HEK293 (cell line): ENCODE measurements around the gene C1QBP.

Experiments
- CTCF ChIA-PET: fragments of 350-600 bp; formaldehyde crosslinking; extraction: SDS; loops from one replicate; lab custom pipeline; 2021; ENCODE audit warnings: antibody characterized with exemption; lab: Yijun Ruan, JAX
- POLR2A ChIA-PET: fragments of 300-600 bp; formaldehyde crosslinking; extraction: SDS; loops from one replicate; lab custom pipeline; 2020; ENCODE audit warnings: antibody characterized with exemption, inconsistent platforms; lab: Yijun Ruan, JAX
- H3K27ac ChIP-seq: fragments of 200-500 bp; sonication (Bioruptor generic); 2 replicates; pipeline ENCODE4 v1.5.1; 2014; ENCODE audit warnings: low read depth, low read length, control low read depth, inconsistent platforms; ENCODE audit errors: extremely low read depth
- H3K36me3 ChIP-seq, 2 experiments: fragments of 200-500 bp in 1 of 2; sonication (Bioruptor generic) in 1 of 2; 1 replicate in 1 of 2; 2 replicates in 1 of 2; pipeline ENCODE4 v1.5.1; 2014 to 2017; ENCODE audit warnings: inconsistent platforms in 2 of 2, low read length in 2 of 2; ENCODE audit not compliant: control insufficient read depth in 2 of 2, insufficient read depth in 1 of 2
- H3K4me1 ChIP-seq: fragments of 200-500 bp; sonication (Bioruptor generic); 2 replicates; pipeline ENCODE4 v1.5.1; 2014; ENCODE audit warnings: mild to moderate bottlenecking, low read length, inconsistent platforms; ENCODE audit not compliant: control insufficient read depth, insufficient read depth
- H3K4me3 ChIP-seq: 2 replicates; pipeline ENCODE4 v1.5.1; 2011; ENCODE audit warnings: low read depth, mild to moderate bottlenecking, control low read depth, low read length, moderate library complexity
- H3K9me3 ChIP-seq: fragments of 200-500 bp; sonication (Bioruptor generic); 2 replicates; pipeline ENCODE4 v1.5.1; 2014; ENCODE audit warnings: low read depth, low read length, inconsistent platforms; ENCODE audit not compliant: control insufficient read depth, insufficient read depth
- KLF7 ChIP-seq: fragments of 450-650 bp; formaldehyde crosslinking; IDR thresholded peaks from 2 replicates; pipeline ENCODE4 v1.5.1; 2016; ENCODE audit warnings: missing biosample characterization, missing genetic modification characterization, borderline replicate concordance
- SALL2 ChIP-seq: fragments of 450-650 bp; formaldehyde crosslinking; IDR thresholded peaks from 2 replicates; pipeline ENCODE4 v1.5.0; 2017; ENCODE audit warnings: missing biosample characterization, mild to moderate bottlenecking, missing genetic modification characterization, borderline replicate concordance
- ZFP3 ChIP-seq: fragments of 450-650 bp; formaldehyde crosslinking; IDR thresholded peaks from 2 replicates; pipeline ENCODE4 v1.5.1; 2016; ENCODE audit warnings: low read depth, missing biosample characterization, missing genetic modification characterization
- ZNF146 ChIP-seq: fragments of 450-650 bp; formaldehyde crosslinking; IDR thresholded peaks from 2 replicates; pipeline ENCODE4 v1.5.1; 2016; ENCODE audit warnings: missing biosample characterization, missing genetic modification characterization
- ZNF184 ChIP-seq: fragments of 450-650 bp; IDR thresholded peaks from 2 replicates; pipeline ENCODE4 v1.5.1; 2018; ENCODE audit warnings: missing biosample characterization, mild to moderate bottlenecking, missing genetic modification characterization
- ZNF202 ChIP-seq: fragments of 450-650 bp; formaldehyde crosslinking; IDR thresholded peaks from 2 replicates; pipeline ENCODE4 v1.5.1; 2016; ENCODE audit warnings: missing biosample characterization, missing genetic modification characterization, borderline replicate concordance
- ZNF23 ChIP-seq: fragments of 450-650 bp; formaldehyde crosslinking; IDR thresholded peaks from 2 replicates; pipeline ENCODE4 v1.5.1; 2016; ENCODE audit warnings: missing biosample characterization, missing genetic modification characterization, borderline replicate concordance
- ZNF24 ChIP-seq: fragments of 450-650 bp; formaldehyde crosslinking; IDR thresholded peaks from 2 replicates; pipeline ENCODE4 v1.5.1; 2016; ENCODE audit warnings: missing biosample characterization, missing genetic modification characterization
- ZNF274 ChIP-seq, 2 experiments: fragments of 200-500 bp in 1 of 2; fragments of 450-650 bp in 1 of 2; sonication (Bioruptor generic) in 1 of 2; formaldehyde crosslinking in 1 of 2; IDR thresholded peaks; 2 replicates each; pipeline versions ENCODE4 v1.5.1 to v1.6.1; 2014 to 2016; ENCODE audit warnings: borderline replicate concordance in 1 of 2, inconsistent platforms in 1 of 2, low read length in 1 of 2, missing biosample characterization in 1 of 2, missing genetic modification characterization in 1 of 2
- ZNF335 ChIP-seq: fragments of 450-650 bp; formaldehyde crosslinking; conservative IDR thresholded peaks from 2 replicates; pipeline ENCODE4 v1.5.1; 2016; ENCODE audit warnings: missing biosample characterization, missing genetic modification characterization
- ZNF416 ChIP-seq: fragments of 450-650 bp; formaldehyde crosslinking; IDR thresholded peaks from 2 replicates; pipeline ENCODE4 v1.5.1; 2016; ENCODE audit warnings: missing biosample characterization, missing genetic modification characterization
- ZNF514 ChIP-seq: fragments of 450-650 bp; formaldehyde crosslinking; IDR thresholded peaks from 2 replicates; pipeline ENCODE4 v1.5.1; 2016; ENCODE audit warnings: missing biosample characterization, missing genetic modification characterization
- ZNF654 ChIP-seq: fragments of 450-650 bp; formaldehyde crosslinking; IDR thresholded peaks from 2 replicates; pipeline ENCODE4 v1.5.1; 2016; ENCODE audit warnings: low read depth, missing biosample characterization, missing genetic modification characterization
- ZNF660 ChIP-seq: fragments of 450-650 bp; IDR thresholded peaks from 2 replicates; pipeline ENCODE4 v1.5.1; 2018; ENCODE audit warnings: missing biosample characterization, mild to moderate bottlenecking, missing genetic modification characterization
- TF ChIP-seq, protein P1 (sequence below): fragments of 450-650 bp; formaldehyde crosslinking; IDR thresholded peaks from 2 replicates; pipeline ENCODE4 v1.5.1; 2016; ENCODE audit warnings: missing biosample characterization, missing genetic modification characterization
- TF ChIP-seq, protein P2 (sequence below): fragments of 450-650 bp; formaldehyde crosslinking; IDR thresholded peaks from 2 replicates; pipeline ENCODE4 v1.5.1; 2016; ENCODE audit warnings: missing biosample characterization, missing genetic modification characterization
- TF ChIP-seq, protein P3 (sequence below): fragments of 450-650 bp; formaldehyde crosslinking; IDR thresholded peaks from 2 replicates; pipeline ENCODE4 v1.5.1; 2016; ENCODE audit warnings: missing biosample characterization, missing genetic modification characterization, borderline replicate concordance
- TF ChIP-seq, protein P4 (sequence below): fragments of 450-650 bp; formaldehyde crosslinking; IDR thresholded peaks from 2 replicates; pipeline ENCODE4 v1.5.1; 2016; ENCODE audit warnings: missing biosample characterization, missing genetic modification characterization, borderline replicate concordance
- TF ChIP-seq, protein P5 (sequence below): fragments of 450-650 bp; formaldehyde crosslinking; IDR thresholded peaks from 2 replicates; pipeline ENCODE4; 2016; ENCODE audit warnings: missing biosample characterization, missing genetic modification characterization

Gene C1QBP

DNA sequence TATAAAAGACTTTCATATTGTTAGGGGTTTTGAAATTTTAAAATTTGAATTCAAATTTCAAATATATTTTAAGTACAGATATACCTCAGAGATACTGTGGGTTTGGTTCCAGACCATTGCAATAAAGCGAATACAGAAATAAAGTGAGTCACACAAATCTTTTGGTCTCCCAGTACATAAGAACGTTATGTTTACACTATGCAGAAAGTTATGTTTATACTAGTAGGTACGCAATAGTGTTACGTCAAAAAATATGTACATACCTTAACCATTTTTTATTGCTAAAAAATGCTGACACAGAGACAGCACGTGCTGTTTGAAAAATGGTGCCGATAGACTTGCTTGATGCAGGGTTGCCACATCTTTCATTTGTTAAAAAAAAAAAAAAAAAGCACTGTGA lies 39.2 kb downstream of the C1QBP start:
- peaks cover 84 to 94% of the 10 kb centered on the region in 2 experiments for H3K36me3 ChIP-seq
- H3K4me3 ChIP-seq = no peak overlapping the region
- POLR2A ChIA-PET = no interaction called here
- H3K9me3 ChIP-seq = no peaks in the 10 kb centered on the region
- H3K27ac ChIP-seq = no peak overlapping the region
- TF ChIP-seq KLF7 (tag by site-specific recombination) = no peak
- no peak for TF ChIP-seq ZNF660 (tag by site-specific recombination)
- TF ChIP-seq ZNF654 (tag by site-specific recombination) = no peak
- TF ChIP-seq SALL2 (tag by site-specific recombination) = no peak
- no peak for TF ChIP-seq ZNF202 (tag by site-specific recombination)
- TF ChIP-seq, protein P1, sequence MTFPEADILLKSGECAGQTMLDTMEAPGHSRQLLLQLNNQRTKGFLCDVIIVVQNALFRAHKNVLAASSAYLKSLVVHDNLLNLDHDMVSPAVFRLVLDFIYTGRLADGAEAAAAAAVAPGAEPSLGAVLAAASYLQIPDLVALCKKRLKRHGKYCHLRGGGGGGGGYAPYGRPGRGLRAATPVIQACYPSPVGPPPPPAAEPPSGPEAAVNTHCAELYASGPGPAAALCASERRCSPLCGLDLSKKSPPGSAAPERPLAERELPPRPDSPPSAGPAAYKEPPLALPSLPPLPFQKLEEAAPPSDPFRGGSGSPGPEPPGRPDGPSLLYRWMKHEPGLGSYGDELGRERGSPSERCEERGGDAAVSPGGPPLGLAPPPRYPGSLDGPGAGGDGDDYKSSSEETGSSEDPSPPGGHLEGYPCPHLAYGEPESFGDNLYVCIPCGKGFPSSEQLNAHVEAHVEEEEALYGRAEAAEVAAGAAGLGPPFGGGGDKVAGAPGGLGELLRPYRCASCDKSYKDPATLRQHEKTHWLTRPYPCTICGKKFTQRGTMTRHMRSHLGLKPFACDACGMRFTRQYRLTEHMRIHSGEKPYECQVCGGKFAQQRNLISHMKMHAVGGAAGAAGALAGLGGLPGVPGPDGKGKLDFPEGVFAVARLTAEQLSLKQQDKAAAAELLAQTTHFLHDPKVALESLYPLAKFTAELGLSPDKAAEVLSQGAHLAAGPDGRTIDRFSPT = no peak
- no peak for TF ChIP-seq ZNF146 (tag by site-specific recombination)
- TF ChIP-seq, protein P2, sequence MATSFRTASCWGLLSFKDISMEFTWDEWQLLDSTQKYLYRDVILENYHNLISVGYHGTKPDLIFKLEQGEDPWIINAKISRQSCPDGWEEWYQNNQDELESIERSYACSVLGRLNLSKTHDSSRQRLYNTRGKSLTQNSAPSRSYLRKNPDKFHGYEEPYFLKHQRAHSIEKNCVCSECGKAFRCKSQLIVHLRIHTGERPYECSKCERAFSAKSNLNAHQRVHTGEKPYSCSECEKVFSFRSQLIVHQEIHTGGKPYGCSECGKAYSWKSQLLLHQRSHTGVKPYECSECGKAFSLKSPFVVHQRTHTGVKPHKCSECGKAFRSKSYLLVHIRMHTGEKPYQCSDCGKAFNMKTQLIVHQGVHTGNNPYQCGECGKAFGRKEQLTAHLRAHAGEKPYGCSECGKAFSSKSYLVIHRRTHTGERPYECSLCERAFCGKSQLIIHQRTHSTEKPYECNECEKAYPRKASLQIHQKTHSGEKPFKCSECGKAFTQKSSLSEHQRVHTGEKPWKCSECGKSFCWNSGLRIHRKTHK (tag by site-specific recombination) = no peak
- no peak for TF ChIP-seq ZNF335 (tag by site-specific recombination)
- no peak for TF ChIP-seq ZNF274 (IDR thresholded peaks at IDR 0.05; ENCODE audit: low read length)
- TF ChIP-seq ZNF274 (tag by site-specific recombination; IDR thresholded peaks at IDR 0.05; ENCODE audit: borderline replicate concordance) = no peak
- TF ChIP-seq ZNF23 = no peak
- no peak for TF ChIP-seq ZFP3
- TF ChIP-seq ZNF514 (tag by site-specific recombination) = no peak
- TF ChIP-seq, all 188 proteins: peak for 0
- no peaks in the 10 kb centered on the region for H3K4me1 ChIP-seq
- CTCF ChIA-PET = interaction anchor here (0.6 to 0.9 kb wide), 2 partner anchors 10 to 39 kb away, joined by 3 to 4 read pairs; no protein-coding TSS in a partner anchor

DNA sequence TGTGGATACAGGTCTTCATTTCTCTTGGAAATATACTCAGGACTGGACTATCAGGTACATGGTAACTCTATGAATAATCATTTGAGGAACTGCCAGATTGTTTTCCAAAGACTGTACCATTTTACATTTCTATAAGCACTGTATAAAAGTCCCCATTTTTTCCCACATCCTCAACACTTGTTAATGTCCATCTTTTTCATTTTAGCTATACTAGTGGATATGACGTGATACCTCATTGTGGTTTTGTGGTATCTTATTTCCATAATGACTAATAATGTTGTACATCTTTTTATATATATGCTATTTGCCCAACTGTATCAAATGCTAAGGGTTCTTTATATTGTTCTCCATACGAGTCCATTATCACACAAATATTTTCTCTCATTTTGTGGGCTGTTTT lies 42.3 kb downstream of the C1QBP start:
- H3K4me1 ChIP-seq = no peaks in the 10 kb centered on the region
- TF ChIP-seq ZNF184 (tag by site-specific recombination) = peak; percentile 97
- TF ChIP-seq, protein P3, sequence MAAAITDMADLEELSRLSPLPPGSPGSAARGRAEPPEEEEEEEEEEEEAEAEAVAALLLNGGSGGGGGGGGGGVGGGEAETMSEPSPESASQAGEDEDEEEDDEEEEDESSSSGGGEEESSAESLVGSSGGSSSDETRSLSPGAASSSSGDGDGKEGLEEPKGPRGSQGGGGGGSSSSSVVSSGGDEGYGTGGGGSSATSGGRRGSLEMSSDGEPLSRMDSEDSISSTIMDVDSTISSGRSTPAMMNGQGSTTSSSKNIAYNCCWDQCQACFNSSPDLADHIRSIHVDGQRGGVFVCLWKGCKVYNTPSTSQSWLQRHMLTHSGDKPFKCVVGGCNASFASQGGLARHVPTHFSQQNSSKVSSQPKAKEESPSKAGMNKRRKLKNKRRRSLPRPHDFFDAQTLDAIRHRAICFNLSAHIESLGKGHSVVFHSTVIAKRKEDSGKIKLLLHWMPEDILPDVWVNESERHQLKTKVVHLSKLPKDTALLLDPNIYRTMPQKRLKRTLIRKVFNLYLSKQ = no peak
- no peaks in the 10 kb centered on the region for H3K9me3 ChIP-seq
- ChIA-PET CTCF (interaction anchor here (0.6 to 1.3 kb wide), 2 partner anchors 43 to 69 kb away, joined by 3 read pairs; partner anchors contain the start of gene C1QBP), POLR2A (no interaction called here)
- H3K27ac ChIP-seq = no peak overlapping the region
- no peak overlapping the region for H3K4me3 ChIP-seq
- peaks cover 83 to 92% of the 10 kb centered on the region in 2 experiments for H3K36me3 ChIP-seq

DNA sequence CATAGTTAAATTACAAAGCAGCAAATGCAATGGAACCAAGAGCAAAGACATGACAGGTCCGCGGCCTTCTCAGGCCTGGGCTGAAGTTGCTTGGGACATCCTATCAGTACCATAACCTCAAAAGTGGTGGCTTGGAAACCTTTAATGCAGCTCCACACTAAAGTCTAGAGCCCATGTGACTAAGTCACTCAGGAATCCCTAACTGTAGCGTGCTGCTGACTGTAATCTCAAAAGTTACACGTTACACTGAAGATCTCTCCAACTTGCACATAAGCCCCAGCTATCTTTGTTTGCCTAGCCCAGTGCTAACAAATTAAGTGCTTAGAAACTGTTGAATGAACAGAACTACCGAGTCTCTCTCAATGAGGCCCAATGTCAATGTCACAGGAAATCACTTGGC lies 47.3 kb downstream of the C1QBP start:
- Histone ChIP-seq H3K9me3 (no peaks in the 10 kb centered on the region), H3K27ac (no peak overlapping the region), H3K4me3 (no peak overlapping the region), H3K36me3 (peaks cover 75 to 88% of the 10 kb centered on the region in 2 experiments), H3K4me1 (no peaks in the 10 kb centered on the region)
- POLR2A ChIA-PET = no interaction called here
- CTCF ChIA-PET = interaction anchor here (1.3 kb wide), 1 partner anchor 94 kb away, joined by 4 read pairs; no protein-coding TSS in a partner anchor
- TF ChIP-seq, protein P4, sequence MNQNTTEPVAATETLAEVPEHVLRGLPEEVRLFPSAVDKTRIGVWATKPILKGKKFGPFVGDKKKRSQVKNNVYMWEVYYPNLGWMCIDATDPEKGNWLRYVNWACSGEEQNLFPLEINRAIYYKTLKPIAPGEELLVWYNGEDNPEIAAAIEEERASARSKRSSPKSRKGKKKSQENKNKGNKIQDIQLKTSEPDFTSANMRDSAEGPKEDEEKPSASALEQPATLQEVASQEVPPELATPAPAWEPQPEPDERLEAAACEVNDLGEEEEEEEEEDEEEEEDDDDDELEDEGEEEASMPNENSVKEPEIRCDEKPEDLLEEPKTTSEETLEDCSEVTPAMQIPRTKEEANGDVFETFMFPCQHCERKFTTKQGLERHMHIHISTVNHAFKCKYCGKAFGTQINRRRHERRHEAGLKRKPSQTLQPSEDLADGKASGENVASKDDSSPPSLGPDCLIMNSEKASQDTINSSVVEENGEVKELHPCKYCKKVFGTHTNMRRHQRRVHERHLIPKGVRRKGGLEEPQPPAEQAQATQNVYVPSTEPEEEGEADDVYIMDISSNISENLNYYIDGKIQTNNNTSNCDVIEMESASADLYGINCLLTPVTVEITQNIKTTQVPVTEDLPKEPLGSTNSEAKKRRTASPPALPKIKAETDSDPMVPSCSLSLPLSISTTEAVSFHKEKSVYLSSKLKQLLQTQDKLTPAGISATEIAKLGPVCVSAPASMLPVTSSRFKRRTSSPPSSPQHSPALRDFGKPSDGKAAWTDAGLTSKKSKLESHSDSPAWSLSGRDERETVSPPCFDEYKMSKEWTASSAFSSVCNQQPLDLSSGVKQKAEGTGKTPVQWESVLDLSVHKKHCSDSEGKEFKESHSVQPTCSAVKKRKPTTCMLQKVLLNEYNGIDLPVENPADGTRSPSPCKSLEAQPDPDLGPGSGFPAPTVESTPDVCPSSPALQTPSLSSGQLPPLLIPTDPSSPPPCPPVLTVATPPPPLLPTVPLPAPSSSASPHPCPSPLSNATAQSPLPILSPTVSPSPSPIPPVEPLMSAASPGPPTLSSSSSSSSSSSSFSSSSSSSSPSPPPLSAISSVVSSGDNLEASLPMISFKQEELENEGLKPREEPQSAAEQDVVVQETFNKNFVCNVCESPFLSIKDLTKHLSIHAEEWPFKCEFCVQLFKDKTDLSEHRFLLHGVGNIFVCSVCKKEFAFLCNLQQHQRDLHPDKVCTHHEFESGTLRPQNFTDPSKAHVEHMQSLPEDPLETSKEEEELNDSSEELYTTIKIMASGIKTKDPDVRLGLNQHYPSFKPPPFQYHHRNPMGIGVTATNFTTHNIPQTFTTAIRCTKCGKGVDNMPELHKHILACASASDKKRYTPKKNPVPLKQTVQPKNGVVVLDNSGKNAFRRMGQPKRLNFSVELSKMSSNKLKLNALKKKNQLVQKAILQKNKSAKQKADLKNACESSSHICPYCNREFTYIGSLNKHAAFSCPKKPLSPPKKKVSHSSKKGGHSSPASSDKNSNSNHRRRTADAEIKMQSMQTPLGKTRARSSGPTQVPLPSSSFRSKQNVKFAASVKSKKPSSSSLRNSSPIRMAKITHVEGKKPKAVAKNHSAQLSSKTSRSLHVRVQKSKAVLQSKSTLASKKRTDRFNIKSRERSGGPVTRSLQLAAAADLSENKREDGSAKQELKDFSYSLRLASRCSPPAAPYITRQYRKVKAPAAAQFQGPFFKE (tag by site-specific recombination) = no peak
- TF ChIP-seq, protein P5, sequence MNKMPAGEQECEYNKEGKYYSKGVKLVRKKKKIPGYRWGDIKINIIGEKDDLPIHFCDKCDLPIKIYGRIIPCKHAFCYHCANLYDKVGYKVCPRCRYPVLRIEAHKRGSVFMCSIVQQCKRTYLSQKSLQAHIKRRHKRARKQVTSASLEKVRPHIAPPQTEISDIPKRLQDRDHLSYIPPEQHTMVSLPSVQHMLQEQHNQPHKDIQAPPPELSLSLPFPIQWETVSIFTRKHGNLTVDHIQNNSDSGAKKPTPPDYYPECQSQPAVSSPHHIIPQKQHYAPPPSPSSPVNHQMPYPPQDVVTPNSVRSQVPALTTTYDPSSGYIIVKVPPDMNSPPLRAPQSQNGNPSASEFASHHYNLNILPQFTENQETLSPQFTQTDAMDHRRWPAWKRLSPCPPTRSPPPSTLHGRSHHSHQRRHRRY (tag by site-specific recombination) = no peak
- TF ChIP-seq ZNF24 = no peak
- TF ChIP-seq ZNF416 (tag by site-specific recombination) = no peak
